HG03175 (cell line): ENCODE data around the gene LLGL2.
"Not testable (repeated sequence)": the region's sequence is repeated elsewhere in the genome, so short reads cannot be mapped to it uniquely, and the experiment has no call there.

Source experiments
- ATAC-seq: cut with Tn5 transposase; IDR thresholded peaks from one replicate; pipeline ENCODE4 v1.9.1; 2021; ENCODE audit warnings: mild to moderate bottlenecking, moderate library complexity; ENCODE audit not compliant: unreplicated experiment

The LLGL2 gene

GRCh38 chr17:75589012-75589918 lies 63.8 kb downstream of the LLGL2 start:
- peak; percentile 74 for ATAC-seq

- no peak for ATAC-seq
These were observed 64.4 kb downstream of the LLGL2 start for GRCh38 chr17:75589919-75590303.

GRCh38 chr17:75590314-75590761 lies 64.8 kb downstream of the LLGL2 start:
- ATAC-seq, result no peak

- ATAC-seq, result no peak
These were observed 65.6 kb downstream of the LLGL2 start for GRCh38 chr17:75590849-75591721.

DNA sequence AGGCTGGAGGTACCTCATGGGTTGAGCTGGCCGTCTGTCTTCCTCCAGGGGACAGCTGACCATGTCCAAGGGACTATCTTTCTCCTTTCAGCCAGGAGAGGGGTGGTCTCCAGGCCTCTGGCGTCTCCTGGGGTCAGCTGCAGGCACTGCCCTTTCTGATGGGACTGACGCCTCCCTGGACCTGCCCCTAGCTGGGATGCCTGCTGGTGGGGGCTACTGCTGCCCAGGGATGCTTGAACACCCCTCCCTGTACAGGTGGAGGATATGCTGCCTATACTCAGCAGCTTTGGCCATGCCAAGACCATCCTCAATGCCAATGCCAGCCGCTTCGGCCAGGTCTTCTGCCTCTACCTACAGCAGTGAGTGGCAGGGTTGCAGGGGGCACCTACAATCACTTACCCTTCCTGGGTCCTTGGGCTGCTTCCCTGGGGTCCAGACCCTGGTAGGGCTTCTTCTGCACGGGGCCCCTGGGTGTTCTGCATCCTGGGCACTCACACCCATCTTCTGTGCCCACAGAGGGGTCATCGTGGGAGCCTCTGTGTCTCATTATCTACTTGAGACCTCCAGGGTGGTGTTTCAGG lies 66.3 kb downstream of the LLGL2 start:
- no peak for ATAC-seq

GRCh38 chr17:75592348-75593020 lies 67.0 kb downstream of the LLGL2 start:
- no peak for ATAC-seq

GRCh38 chr17:75593430-75593829 lies 67.9 kb downstream of the LLGL2 start:
- ATAC-seq, result not testable (repeated sequence)

DNA sequence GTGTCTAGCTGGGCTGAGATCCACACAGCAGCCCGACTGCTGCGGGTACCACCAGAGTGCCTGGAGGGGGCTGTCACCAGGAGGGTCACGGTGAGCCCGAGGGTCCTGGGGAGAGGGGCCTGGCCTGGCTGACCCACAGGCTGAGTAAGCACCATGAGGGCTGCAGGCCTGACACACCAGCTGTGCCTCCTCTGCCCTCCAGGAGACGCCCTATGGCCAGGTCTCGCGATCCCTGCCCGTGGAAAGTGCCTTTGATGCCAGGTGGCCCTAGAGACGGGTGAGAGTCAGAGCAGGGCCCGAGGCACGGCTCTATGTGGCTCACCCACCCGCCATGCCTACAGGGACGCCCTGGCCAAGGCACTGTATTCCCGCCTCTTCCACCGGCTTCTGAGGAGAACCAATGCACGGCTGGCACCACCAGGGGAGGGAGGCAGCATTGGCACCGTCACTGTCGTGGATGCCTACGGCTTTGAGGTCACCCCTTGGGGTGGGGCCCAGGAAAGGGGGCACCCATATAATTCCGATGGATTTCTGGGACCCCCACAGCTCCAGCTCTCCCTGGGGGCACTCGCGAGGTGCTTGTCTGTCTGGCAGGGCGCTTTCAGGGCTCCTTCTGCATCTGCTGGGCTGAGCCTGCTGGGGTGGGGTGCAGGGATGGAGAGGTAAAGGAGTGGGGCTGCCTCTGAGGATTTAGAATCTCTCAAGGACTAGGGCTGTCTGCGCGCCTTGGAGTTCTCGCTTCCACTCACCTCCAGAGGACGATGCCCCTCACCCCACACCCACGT lies 69.2 kb downstream of the LLGL2 start:
- ATAC-seq, result no peak

DNA sequence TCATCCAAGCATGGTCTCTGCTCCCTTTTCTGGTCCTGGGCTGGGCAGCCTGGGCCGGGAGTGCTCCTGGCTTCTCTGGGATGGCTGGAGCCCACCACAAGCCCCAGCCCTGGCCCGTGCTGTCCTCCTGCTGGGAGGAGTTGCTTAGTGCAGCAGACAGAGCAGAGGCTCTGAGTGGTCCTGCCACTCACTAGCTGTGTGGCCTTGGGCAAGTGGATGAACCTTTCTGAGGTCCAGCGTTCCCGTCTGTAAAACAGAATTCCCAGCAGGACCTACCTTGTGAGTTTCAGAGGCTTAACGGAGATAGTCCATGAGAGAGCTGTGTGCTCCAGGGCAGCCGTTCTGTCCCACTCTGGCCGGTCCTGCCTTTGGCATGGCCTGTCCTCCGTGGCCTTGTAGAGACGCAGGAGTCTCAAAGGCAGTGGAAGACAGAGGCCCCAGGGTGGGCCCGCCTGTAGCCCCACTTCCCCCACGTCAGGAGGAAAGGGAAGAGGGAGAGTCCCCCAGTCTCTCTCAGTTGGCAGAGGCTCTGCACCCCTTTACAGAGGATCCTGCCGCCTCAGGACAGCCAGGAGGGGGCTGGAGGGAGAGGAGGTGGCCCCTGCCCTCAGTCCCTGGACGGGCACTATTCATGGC lies 69.9 kb downstream of the LLGL2 start:
- ATAC-seq, result no peak

DNA sequence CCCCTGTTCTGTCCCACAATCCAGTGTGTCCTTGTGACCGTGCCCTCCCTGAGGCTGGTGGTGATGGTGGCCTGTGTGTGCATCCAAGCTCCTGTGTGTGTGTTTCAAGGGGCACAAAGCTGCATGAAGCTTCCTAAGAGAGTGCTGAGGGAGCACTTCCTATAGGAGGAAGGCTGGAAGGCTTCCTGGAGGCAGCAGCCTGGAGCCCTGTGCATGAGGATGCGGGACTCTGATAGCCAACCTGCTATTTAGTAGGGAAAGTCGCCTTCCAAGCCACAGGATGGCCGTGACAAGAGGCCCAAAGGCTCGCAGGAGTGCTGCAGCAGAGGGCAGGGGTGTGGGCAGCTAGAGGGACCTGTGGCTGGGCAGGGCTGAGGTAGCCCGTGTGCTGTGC lies 70.4 kb downstream of the LLGL2 start:
- no peak for ATAC-seq

DNA sequence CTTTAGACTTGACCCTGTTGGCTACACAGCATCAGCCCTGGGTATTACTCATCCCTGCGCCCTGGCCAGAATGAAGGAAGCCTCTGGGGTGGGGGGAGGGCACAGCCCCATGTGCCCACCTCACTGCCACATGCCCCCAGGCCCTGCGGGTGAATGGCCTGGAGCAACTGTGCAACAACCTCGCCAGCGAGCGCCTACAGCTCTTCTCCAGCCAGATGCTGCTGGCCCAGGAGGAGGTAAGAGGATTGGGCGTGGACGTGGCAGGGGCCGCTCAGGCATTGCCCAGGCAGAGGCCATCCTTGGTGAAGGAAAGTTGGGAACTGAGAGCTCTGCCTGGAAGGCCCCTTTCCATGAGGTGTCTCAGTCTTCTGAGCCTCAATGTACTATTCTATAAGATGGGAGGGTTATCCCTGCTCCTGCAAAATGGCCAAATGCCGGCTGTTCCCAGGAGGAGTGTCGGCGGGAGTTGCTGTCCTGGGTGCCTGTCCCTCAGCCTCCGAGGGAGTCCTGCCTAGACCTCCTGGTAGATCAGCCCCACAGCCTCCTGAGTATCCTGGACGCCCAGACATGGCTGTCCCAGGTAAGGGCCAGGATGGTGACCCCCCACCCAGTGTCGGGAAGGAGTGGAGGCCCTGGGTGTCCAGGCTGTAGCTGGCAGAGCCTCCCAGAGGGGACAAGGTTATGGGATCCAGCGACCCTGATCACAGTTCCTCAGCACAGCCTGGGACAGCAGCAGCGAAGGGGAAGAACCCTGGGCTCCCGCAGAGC lies 71.0 kb downstream of the LLGL2 start:
- ATAC-seq, result no peak

GRCh38 chr17:75601057-75601987 lies 75.8 kb downstream of the LLGL2 start:
- ATAC-seq, result no peak

DNA sequence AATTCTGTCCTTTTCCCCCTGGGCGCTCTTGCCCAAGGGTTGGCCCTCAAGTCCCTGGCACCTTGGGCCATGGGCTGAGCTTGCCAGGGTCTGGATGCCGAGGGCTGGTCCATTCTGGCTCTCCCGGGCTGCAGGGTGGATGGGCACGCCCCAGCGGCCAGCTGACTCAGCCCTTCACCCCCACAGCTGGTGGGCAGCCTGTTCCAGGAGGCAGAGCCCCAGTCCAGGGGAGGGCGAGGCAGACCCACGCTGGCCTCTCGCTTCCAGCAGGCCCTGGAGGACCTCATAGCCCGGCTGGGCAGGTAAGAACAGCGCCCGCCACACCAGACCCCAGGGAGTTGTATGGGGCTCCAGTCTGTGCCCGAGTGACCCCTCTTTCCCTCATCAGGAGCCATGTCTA lies 77.1 kb downstream of the LLGL2 start:
- no peak for ATAC-seq

GRCh38 chr17:75603123-75603522 lies 77.6 kb downstream of the LLGL2 start:
- no peak for ATAC-seq

- ATAC-seq, result no peak
These were observed 78.7 kb downstream of the LLGL2 start for GRCh38 chr17:75604034-75604695.

- ATAC-seq, result no peak
These were observed 80.3 kb downstream of the LLGL2 start for GRCh38 chr17:75605790-75606189.

DNA sequence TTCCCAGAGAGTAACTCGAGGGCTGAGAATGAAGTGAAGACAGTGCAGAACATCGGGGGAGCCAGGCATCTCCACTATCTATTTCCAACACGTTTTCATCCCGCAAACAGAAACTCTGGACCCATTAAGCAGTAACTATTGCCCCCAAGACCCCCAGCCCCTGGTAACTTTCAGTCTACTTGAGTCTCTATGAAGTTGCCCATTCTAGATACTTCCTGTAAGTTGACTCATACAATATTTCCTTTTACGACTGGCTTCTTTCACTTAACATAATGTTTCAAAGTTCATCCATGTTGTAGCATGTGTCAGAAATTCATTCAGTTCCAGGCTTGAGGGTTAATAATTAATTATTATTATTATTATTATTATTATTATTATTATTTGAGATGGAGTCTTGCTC lies 81.6 kb downstream of the LLGL2 start:
- ATAC-seq, result no peak
